Measurements from ENCODE around the gene MAPK10.

DNA sequence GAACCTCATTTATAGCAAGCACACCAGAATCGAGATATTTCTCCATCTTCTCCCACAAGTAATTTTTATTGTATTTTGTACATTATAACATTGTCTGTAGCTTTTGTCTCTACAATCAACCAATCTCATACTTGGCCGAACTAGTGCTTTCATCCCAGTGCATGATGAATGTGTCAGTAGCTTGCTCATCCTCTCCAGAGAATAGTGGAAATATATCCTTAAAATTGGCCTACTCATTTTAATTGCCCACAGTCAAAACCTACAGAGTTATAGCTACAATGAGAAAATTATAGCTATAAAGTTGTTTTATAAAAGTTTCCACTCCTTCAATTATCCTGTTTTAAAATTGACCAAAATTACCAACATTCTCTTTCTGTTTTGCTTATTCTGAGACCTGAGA lies 103.8 kb downstream of the MAPK10 start:
- TF ChIP-seq, protein P1, sequence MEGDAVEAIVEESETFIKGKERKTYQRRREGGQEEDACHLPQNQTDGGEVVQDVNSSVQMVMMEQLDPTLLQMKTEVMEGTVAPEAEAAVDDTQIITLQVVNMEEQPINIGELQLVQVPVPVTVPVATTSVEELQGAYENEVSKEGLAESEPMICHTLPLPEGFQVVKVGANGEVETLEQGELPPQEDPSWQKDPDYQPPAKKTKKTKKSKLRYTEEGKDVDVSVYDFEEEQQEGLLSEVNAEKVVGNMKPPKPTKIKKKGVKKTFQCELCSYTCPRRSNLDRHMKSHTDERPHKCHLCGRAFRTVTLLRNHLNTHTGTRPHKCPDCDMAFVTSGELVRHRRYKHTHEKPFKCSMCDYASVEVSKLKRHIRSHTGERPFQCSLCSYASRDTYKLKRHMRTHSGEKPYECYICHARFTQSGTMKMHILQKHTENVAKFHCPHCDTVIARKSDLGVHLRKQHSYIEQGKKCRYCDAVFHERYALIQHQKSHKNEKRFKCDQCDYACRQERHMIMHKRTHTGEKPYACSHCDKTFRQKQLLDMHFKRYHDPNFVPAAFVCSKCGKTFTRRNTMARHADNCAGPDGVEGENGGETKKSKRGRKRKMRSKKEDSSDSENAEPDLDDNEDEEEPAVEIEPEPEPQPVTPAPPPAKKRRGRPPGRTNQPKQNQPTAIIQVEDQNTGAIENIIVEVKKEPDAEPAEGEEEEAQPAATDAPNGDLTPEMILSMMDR (conservative IDR thresholded peaks at IDR 0.05; ENCODE audit: low read length): no peak
- no peak for TF ChIP-seq EZH2phosphoT487 (IDR thresholded peaks at IDR 0.05; ENCODE audit: borderline replicate concordance)

All from Loucy (cell line).